HG03139 (cell line): ENCODE results near the gene MYO1D.
"Not testable (repeated sequence)": the region's sequence is repeated elsewhere in the genome, so short reads cannot be mapped to it uniquely, and the experiment has no call there.

Source experiments
- ATAC-seq: cut with Tn5 transposase; IDR thresholded peaks from one replicate; pipeline ENCODE4 v1.9.1; 2021; ENCODE audit not compliant: unreplicated experiment

The MYO1D gene

DNA sequence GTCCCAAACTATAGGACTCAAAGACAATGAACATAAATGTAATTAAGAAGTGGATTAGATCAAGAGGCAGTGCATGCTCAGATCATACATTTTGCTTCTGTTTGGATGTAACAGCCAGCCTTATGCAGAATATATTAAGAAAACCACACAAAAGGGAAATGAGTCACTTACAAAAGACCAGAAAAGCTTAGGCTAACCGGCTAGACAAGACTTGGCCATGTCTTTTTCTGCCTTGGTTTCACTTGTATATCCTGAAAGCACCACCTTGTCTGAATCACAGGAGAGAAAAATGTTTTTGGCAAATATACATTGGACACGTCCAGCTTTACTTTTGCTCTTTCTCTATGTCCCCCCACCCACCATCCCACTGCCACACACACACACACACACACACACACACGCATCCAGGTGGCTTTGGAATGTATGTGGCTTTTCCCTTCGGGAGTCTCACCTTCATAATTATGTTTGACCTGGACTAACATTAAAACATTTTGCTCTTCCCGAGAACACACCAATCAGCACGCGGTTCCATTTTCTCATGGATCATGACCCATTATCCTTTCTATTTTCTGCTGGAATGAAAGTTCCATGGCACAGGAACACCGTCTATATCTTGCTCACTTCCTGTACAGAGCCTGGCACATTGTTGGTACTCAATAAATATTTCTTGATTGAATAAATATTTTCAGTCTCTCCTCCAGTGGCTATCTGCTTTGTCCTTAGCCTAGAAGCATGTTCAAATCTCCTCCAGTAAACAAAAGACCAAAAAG, 325.6 kb downstream of the MYO1D start:
- no peak for ATAC-seq

GRCh38 chr17:32549559-32549958, 327.4 kb downstream of the MYO1D start:
- no peak for ATAC-seq

DNA sequence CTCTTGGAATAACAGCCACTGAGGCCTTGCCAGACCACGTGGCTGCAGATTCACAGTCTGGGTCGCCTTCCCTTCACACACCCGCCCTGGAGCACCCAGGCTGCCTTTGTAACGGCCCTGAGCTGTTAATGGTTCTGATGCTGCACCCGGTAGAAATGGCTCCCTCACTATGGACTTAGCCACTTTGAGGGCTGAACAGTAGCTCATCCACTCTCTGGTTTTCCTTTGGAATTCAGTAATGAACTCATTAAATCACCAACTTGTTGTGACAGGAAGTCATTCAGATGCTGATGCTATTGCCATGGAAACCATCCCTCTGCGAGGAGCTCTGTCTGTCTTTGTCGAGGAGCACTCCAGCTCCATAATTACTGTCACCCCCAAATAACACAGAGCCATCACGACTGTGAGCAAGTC, 330.9 kb downstream of the MYO1D start:
- no peak for ATAC-seq

DNA sequence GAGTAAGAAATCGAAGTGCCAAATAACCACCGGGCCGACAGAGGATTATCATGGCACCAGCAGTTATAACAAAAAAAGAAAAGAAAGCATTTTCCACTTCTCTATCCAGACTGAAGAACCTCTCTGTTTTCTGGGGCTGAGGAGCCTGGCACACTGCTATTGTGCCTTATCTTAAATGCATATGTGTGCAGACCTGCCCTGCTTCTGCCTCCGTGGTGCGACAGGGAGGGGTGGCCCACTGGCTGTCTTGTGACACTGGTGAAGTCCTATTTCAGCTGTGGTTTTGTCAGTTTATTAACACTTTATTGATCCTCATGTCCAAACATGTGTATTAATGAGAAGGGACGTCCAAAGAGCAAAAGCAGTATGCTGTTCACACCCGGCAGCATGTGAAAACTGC, 334.7 kb downstream of the MYO1D start:
- no peak for ATAC-seq

- no peak for ATAC-seq
Observed at GRCh38 chr17:32541640-32542039, 335.3 kb downstream of the MYO1D start.

DNA sequence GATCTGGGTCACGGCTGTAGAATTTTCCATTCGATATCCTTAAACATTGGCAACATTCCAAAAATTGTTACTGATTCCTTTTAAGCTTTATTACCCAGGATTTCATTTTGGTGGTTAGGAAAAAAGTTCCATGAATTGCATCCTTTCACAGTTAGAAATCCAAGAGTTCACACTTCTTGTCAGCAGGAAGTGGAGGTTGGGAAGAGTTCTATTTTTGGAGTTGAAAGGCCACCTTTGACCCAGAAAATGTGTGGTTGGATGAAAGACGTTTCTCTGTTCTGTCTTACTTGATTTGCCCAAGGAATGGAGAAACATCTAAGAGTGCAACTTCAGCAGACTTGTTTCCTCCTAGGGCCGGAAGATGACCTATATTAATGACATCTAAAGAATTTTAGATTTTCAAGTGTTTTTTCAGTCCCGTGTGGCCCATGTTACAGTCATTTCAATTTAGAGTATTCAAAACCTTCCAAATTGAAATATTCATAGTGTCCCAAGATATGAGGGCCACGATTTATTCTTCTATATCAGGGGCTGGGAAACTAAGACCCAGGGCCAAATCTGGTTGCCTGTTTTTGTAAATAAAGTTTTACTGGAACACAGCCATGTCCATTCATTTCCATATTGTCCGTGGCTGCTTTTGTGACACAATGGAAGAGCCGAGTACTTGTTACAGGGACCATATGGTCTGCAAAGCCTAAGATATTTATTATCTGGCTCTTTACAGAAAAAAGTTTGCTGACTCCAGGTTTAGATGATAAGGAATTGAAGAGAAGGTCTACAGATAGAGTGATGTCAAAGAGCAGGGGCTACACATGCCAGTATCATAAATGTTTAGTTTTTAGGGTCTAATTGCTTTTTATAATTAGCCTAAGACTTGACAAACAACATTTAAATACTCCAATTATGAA, 339.9 kb downstream of the MYO1D start:
- ATAC-seq = no peak

DNA sequence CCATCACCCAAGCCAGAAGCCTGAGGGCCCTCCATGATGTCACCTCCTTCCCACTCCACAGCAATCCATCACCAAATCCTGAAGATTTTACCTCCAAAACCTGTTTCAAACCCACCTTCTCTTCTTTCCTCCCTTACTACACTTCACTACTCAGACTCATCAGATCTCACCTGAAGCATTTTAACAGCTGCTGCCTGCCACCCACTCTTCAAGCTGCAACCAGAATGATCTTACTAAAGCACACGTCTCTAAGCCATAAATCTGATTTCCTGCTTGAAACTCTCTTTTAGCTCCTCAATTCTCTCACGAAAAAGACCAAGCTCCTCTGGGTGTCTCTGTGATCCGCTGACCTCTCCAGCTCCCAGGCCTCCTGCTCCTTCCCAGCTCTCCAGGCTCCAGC, 343.6 kb downstream of the MYO1D start:
- no peak for ATAC-seq

GRCh38 chr17:32529604-32530003, 347.3 kb downstream of the MYO1D start:
- no peak for ATAC-seq

- ATAC-seq = no peak
Observed at GRCh38 chr17:32528825-32529224, 348.1 kb downstream of the MYO1D start.

DNA sequence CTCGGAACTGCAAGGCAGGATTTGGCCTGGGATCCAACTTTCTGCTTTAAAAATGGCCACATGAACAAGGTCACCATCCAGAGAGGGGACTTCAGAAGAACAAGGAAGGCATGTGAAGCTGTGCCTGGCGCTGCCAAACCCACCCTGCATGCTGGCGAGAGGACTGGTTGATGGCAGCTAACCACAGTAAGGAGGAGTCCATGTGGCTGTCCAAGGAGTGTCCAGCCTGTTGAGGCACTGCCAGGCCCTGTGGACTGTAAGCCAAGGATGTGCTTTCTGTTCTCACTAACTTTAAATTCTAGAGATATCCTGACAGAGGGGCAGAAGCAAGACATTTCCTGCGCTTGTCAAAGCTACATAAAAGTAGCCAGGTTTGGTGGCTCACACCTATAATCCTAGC, 349.8 kb downstream of the MYO1D start:
- ATAC-seq = no peak

DNA sequence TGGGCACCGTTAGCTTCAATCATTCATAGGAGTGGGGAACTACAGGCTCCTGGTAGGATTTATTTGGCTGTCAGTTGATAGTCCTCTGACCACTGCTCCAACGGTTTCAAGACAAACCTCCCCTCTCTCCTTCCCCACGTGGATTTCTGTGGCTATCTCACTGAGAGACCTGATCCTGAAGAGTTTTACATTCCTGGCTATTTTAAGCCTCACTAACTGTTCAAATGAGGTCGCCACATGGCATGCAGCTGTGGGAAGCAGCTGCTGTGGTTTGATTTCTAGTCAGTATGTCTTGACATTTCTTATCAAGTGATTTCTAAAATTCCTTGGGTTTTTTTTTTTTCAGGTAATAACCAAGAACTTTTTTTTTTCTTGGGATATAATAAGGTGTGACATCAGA, 351.8 kb downstream of the MYO1D start:
- ATAC-seq = no peak

DNA sequence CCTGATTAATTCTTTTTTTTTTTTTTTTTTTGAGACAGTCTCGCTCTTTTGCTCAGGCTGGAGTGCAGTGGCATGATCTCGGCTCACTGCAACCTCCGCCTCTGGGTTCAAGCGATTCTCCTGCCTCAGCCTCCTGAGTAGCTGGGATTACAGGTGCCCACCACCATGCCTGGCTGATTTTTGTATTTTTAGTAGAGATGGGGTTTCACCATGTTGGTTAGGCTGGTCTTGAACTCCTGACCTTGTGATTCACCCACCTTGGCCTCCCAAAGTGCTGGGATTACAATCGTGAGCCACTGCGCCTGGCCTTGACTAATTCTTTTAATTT, 352.4 kb downstream of the MYO1D start:
- ATAC-seq = not testable (repeated sequence)

GRCh38 chr17:32523827-32524552, 352.9 kb downstream of the MYO1D start:
- ATAC-seq = no peak

GRCh38 chr17:32523017-32523680, 353.8 kb downstream of the MYO1D start:
- ATAC-seq = peak; percentile 41

GRCh38 chr17:32520737-32521404, 356.1 kb downstream of the MYO1D start:
- ATAC-seq = no peak

DNA sequence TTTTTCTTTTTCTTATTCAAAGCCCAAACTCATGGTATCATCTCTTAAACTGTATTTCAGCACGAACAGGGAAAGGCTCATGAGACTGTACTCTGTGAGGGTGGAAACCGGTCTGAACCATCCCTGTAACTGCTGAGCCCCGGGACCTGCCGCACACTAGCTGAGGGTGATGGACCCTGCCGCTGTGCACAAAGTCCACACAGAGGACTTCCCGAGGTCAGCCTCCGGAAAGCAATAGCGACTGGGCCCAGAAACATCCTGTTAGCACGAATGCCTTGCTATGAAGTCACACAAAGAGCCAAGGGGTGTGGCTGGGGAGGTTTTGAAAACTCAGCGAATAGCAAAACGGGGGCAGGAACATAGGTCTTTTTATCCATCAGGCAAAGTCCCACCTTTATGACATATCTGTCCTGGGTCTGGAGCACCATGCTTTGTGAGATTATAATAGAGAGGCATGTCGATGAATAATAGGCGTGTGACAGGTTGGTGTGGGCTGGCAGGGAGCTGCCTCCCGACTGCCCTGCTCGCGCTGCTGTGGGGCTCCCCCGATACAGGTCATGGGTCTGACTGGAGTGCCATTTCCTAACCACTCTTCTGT, 356.7 kb downstream of the MYO1D start:
- no peak for ATAC-seq

- ATAC-seq = no peak
Observed at GRCh38 chr17:32519228-32520103, 357.5 kb downstream of the MYO1D start.

GRCh38 chr17:32518646-32519227, 358.2 kb downstream of the MYO1D start:
- ATAC-seq = no peak

- no peak for ATAC-seq
Observed at GRCh38 chr17:32517982-32518381, 358.9 kb downstream of the MYO1D start.
